H1 (cell line): ENCODE results near the gene CALHM2. TPM values are rescaled to one million over a fixed set of nuclear protein-coding genes. Genes with fewer than 3 reads are reported as not detected.

Source experiments
- ASH2L ChIP-seq: fragments of 200-600, 300-600 bp; sonication (generic); IDR thresholded peaks from one replicate; pipeline ENCODE4 v1.7.1; 2017; ENCODE audit warnings: low read length
- POLR2A ChIP-seq, 2 experiments: IDR thresholded peaks; 1 replicate in 1 of 2; 2 replicates in 1 of 2; pipeline ENCODE4 v1.6.1; 2011; ENCODE audit warnings: low read depth in 2 of 2, low read length in 2 of 2, mild to moderate bottlenecking in 2 of 2; ENCODE audit errors: control extremely low read depth in 1 of 2
- SUZ12 ChIP-seq: fragments of 200-600 bp; sonication (generic); IDR thresholded peaks from 2 replicates; pipeline ENCODE4 v1.6.1; 2012; ENCODE audit warnings: mild to moderate bottlenecking, inconsistent platforms, low read length, moderate library complexity, mixed read lengths
- polyA plus RNA-seq, 7 experiments: library from polyadenylated mRNA; depleted of rRNA in 3 of 7; stranded (reverse) in 5 of 7; unstranded in 2 of 7; fragments of >200 nt in 5 of 7; fragments of 200-250 nt in 2 of 7; gene quantifications; 1 replicate in 5 of 7; 2 replicates in 1 of 7; 4 replicates in 1 of 7; pipeline versions ENCODE4 v1.2.1 to v1.2.3, GENCODE V29; 2011 to 2013; ENCODE audit warnings: missing spikeins in 2 of 7, mixed read lengths in 2 of 7
- total RNA-seq: library from RNA; stranded (reverse); fragmentation: NEBNext Ultra II Directional; extraction: Animal tissue kit (Norgen Biotek cat#: 25700); gene quantifications from 2 replicates; pipeline ENCODE4 v1.2.1, GENCODE V29; 2021

Gene CALHM2
- total and polyA plus RNA-seq, 2 of the 8 experiments (the other 6 are each of a cell fraction or from before 2014, with no cell fraction given), result 1.2 to 2.4 TPM

DNA sequence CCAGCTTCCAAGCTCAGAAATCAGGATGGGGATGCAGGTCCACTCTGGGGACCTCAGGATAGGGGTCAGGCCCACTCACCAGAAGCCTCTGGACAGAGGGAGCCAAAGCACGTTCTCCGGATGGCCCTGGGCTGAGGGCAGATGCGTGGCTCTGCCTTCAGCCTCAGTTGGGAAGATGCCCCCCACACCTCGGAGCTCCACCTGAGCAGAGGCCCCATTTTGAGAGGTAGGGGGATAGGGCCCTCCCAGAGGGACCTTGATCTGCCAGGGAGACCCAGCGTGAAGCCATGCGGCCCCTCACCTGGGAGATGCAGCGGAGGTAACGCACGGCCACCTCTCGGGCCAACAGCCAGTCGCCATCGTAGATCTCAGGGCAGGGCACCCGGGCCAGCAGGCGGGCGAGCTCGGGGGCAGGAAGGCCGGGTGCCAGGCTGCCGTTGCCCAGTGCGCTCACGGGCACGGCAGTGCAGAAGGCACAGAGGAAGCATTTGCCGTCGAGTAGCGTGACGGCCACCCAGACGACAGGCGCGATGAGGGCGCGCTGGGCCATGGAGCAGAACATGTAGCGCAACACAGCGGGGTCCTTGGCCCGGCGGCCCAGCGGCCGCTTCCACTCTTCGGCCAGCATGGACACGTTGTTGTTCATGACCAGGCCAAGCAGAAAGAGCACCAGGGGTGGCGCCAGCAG lies 5.9 kb upstream of the CALHM2 start (continued):
- TF ChIP-seq POLR2A (IDR thresholded peaks at IDR 0.05; ENCODE audit: control extremely low read depth in 1 of 2, low read depth in 2 of 2, low read length in 2 of 2), result no peak
- no peak for TF ChIP-seq SUZ12
- TF ChIP-seq ASH2L, result no peak
